Measurements from ENCODE around the gene POLD4. TPM values are rescaled to one million over a fixed set of nuclear protein-coding genes. Genes with fewer than 3 reads are reported as not detected.
A peak's percentile ranks its signal among the peaks of the same experiment; 100 is the strongest.

The POLD4 gene
- total and polyA plus RNA-seq, 2 experiments from 2014 or later = 51.9 to 64.4 TPM

- Histone ChIP-seq H3K9me3 (ENCODE audit: low read depth) (no peaks in the 10 kb centered on the region), H3K4me1 (ENCODE audit: low read depth) (peaks cover 13% of the 10 kb centered on the region), H3K36me3 (no peaks in the 10 kb centered on the region), H3K4me3 (peak overlapping the region; percentile 56), H3K27ac (peak overlapping the region; percentile 59), H3K27me3 (peaks cover 11% of the 10 kb centered on the region)
- peak; percentile 95 to 99 for DNase-seq (ENCODE audit: low read depth in 1 of 2, low spot score in 1 of 2)
- peak; percentile 83 for TF ChIP-seq CTCF (IDR thresholded peaks at IDR 0.05; ENCODE audit: low read depth, low read length)
Measured at GRCh38 chr11:67317205-67317887, 36.0 kb downstream of the POLD4 start.

GRCh38 chr11:67316882-67317204 is 36.5 kb downstream of the POLD4 start:
- DNase-seq (ENCODE audit: low read depth in 1 of 2, low spot score in 1 of 2) = no peak
- no peak for TF ChIP-seq CTCF (IDR thresholded peaks at IDR 0.05; ENCODE audit: low read depth, low read length)

GRCh38 chr11:67315325-67315909 is 37.9 kb downstream of the POLD4 start:
- no peak for TF ChIP-seq CTCF (IDR thresholded peaks at IDR 0.05; ENCODE audit: low read depth, low read length)
- H3K27me3 ChIP-seq = peaks cover 11% of the 10 kb centered on the region

More at GRCh38 chr11:67316882-67317204, 36.5 kb downstream of the POLD4 start:
- H3K9me3 ChIP-seq (ENCODE audit: low read depth) = no peaks in the 10 kb centered on the region
- H3K4me1 ChIP-seq (ENCODE audit: low read depth) = peaks cover 13% of the 10 kb centered on the region
- H3K4me3 ChIP-seq = peak overlapping the region; percentile 56
- H3K36me3 ChIP-seq = no peaks in the 10 kb centered on the region
- peak overlapping the region; percentile 59 for H3K27ac ChIP-seq
- peaks cover 11% of the 10 kb centered on the region for H3K27me3 ChIP-seq

GRCh38 chr11:67314218-67314617 is 39.1 kb downstream of the POLD4 start:
- DNase-seq (ENCODE audit: low read depth in 1 of 2, low spot score in 1 of 2) = no peak
- H3K4me3 ChIP-seq = no peak overlapping the region
- no peaks in the 10 kb centered on the region for H3K36me3 ChIP-seq
- peaks cover 9% of the 10 kb centered on the region for H3K27me3 ChIP-seq
- no peak for TF ChIP-seq CTCF (IDR thresholded peaks at IDR 0.05; ENCODE audit: low read depth, low read length)
- H3K27ac ChIP-seq = no peak overlapping the region
- peaks cover 6% of the 10 kb centered on the region for H3K4me1 ChIP-seq (ENCODE audit: low read depth)
- H3K9me3 ChIP-seq (ENCODE audit: low read depth) = no peaks in the 10 kb centered on the region

More at GRCh38 chr11:67315325-67315909, 37.9 kb downstream of the POLD4 start:
- H3K36me3 ChIP-seq = no peaks in the 10 kb centered on the region
- no peaks in the 10 kb centered on the region for H3K9me3 ChIP-seq (ENCODE audit: low read depth)
- H3K4me3 ChIP-seq = no peak overlapping the region
- DNase-seq (ENCODE audit: low read depth in 1 of 2, low spot score in 1 of 2) = no peak
- H3K4me1 ChIP-seq (ENCODE audit: low read depth) = peaks cover 6% of the 10 kb centered on the region
- no peak overlapping the region for H3K27ac ChIP-seq

GRCh38 chr11:67313125-67313890 is 40.0 kb downstream of the POLD4 start:
- Histone ChIP-seq H3K27ac (no peak overlapping the region), H3K27me3 (no peaks in the 10 kb centered on the region), H3K9me3 (ENCODE audit: low read depth) (no peaks in the 10 kb centered on the region), H3K36me3 (no peaks in the 10 kb centered on the region), H3K4me1 (ENCODE audit: low read depth) (peaks cover under 1% of the 10 kb centered on the region), H3K4me3 (no peak overlapping the region)
- TF ChIP-seq CTCF (IDR thresholded peaks at IDR 0.05; ENCODE audit: low read depth, low read length) = no peak
- DNase-seq (ENCODE audit: low read depth in 1 of 2, low spot score in 1 of 2) = no peak
